ENCODE measurements around the gene PELI3.
A peak's percentile ranks its signal among the peaks of the same experiment; 100 is the strongest.

DNA sequence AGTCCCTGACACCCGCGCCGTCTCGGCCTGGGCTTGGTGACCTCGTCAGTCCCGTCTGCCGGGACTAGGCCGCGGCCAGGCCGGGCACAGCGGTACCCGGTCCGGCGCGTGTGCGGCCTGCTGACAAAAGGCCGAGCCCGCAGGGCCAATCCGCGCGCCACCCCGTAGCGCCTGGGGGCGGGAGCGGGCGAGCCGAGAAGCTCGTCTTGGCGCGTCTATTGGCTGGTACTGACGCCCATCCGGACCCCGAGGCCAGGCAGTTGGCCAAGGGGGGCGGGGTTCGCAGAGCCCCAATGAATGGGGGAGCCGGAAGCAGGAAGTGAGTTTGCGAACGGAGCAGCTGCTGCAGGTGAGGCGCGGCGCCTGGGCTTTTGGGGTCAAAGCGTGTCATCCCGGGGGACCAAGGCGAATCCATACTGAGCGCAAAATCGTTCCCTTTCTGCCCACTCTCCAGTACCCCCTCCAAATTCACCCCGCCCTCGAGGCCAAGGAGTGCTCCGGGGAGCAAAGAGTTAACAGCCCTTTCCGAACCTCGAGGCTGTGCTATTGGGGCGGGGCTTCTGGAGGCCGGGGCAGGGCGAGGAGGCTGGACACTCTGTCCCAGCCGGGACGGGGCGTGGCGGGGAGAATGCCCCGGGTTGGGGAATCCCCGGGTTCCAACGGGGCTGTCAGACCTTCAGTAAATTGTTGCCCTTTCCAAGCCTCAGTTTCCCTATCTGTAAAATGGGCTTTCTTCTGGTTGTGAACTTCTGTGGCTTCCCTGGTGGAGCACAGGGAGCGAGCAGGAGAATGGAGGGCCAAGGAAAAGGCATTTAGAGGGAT lies 13.6 kb downstream of the PELI3 start, which contains the start of gene DPP3:
- TF ChIP-seq POLR2A (IDR thresholded peaks at IDR 0.05) (peak; percentile 90 to 91), EP300 (IDR thresholded peaks at IDR 0.05) (no peak), CTCF (IDR thresholded peaks at IDR 0.05) (no peak)
